C1 segment of cervical spinal cord (tissue), 14 donors: Measurements from ENCODE around the gene DOCK2.
"Not testable (repeated sequence)": the region's sequence is repeated elsewhere in the genome, so short reads cannot be mapped to it uniquely, and the experiment has no call there.

Experiments
- DNase-seq, 14 donors: peaks; one replicate each; lab custom pipeline; 2025; lab: John Stamatoyannopoulos, UW

Gene DOCK2

GRCh38 chr5:169939731-169940130 is 302.7 kb downstream of the DOCK2 start:
- no peak for DNase-seq

GRCh38 chr5:169941542-169941941 is 304.5 kb downstream of the DOCK2 start:
- DNase-seq: no peak

- no peak for DNase-seq
Observed at GRCh38 chr5:169942181-169942580, 305.1 kb downstream of the DOCK2 start.

GRCh38 chr5:169943026-169943425 is 306.0 kb downstream of the DOCK2 start:
- no peak for DNase-seq

- no peak for DNase-seq
Observed at GRCh38 chr5:169944115-169944514, 307.0 kb downstream of the DOCK2 start.

GRCh38 chr5:169944922-169945680 is 308.0 kb downstream of the DOCK2 start:
- no peak for DNase-seq

- peak in 13 of 14 donors; percentile 11 to 82 (median 58) for DNase-seq
Observed at GRCh38 chr5:169945831-169946261, 308.8 kb downstream of the DOCK2 start.

GRCh38 chr5:169946743-169947295 is 309.7 kb downstream of the DOCK2 start:
- DNase-seq: no peak

GRCh38 chr5:169950333-169950732 is 313.3 kb downstream of the DOCK2 start:
- DNase-seq: no peak

- DNase-seq: not testable (repeated sequence)
Observed at GRCh38 chr5:169953196-169953595, 316.1 kb downstream of the DOCK2 start.

- DNase-seq: no peak
Observed at GRCh38 chr5:169954786-169955185, 317.7 kb downstream of the DOCK2 start.

GRCh38 chr5:169956126-169956525 is 319.1 kb downstream of the DOCK2 start:
- DNase-seq: no peak

- DNase-seq: no peak
Observed at GRCh38 chr5:169956756-169957155, 319.7 kb downstream of the DOCK2 start.

GRCh38 chr5:169958278-169958677 is 321.2 kb downstream of the DOCK2 start:
- no peak for DNase-seq

GRCh38 chr5:169960659-169961058 is 323.6 kb downstream of the DOCK2 start:
- no peak for DNase-seq

GRCh38 chr5:169964246-169964645 is 327.2 kb downstream of the DOCK2 start:
- DNase-seq: no peak

- DNase-seq: no peak
Observed at GRCh38 chr5:169970339-169970738, 333.3 kb downstream of the DOCK2 start.

- DNase-seq: no peak
Observed at GRCh38 chr5:169970911-169971765, 334.1 kb downstream of the DOCK2 start.

GRCh38 chr5:169971780-169972179 is 334.7 kb downstream of the DOCK2 start:
- no peak for DNase-seq

GRCh38 chr5:169973056-169973455 is 336.0 kb downstream of the DOCK2 start:
- DNase-seq: no peak

GRCh38 chr5:169974121-169974770 is 337.2 kb downstream of the DOCK2 start:
- no peak for DNase-seq

GRCh38 chr5:169978714-169979113 is 341.6 kb downstream of the DOCK2 start:
- DNase-seq: peak in 2 of 14 donors; percentile 24 to 31
